Skeletal muscle tissue (tissue), 4 donors: ENCODE results near the gene ZNF732. TPM values are rescaled to one million over a fixed set of nuclear protein-coding genes. Genes with fewer than 3 reads are reported as not detected.
"Not testable (repeated sequence)": the region's sequence is repeated elsewhere in the genome, so short reads cannot be mapped to it uniquely, and the experiment has no call there.

ENCODE experiments used
- H3K27ac ChIP-seq: one replicate; pipeline ENCODE4 v1.7.0; 2013; ENCODE audit warnings: mild to moderate bottlenecking, low read depth, low read length, inconsistent platforms
- H3K27me3 ChIP-seq, 3 donors: one replicate each; pipeline ENCODE4 v1.7.0; 2013; ENCODE audit warnings: low read length in 3 of 3; ENCODE audit not compliant: control insufficient read depth in 3 of 3, insufficient read depth in 3 of 3
- H3K36me3 ChIP-seq, 3 donors: one replicate each; pipeline ENCODE4 v1.7.0; 2013; ENCODE audit warnings: low read length in 3 of 3; ENCODE audit not compliant: control insufficient read depth in 3 of 3, insufficient read depth in 3 of 3
- H3K4me1 ChIP-seq, 3 donors: one replicate each; pipeline ENCODE4 v1.7.0; 2013; ENCODE audit warnings: low read length in 3 of 3, mild to moderate bottlenecking in 3 of 3; ENCODE audit not compliant: control insufficient read depth in 3 of 3, insufficient read depth in 3 of 3
- H3K4me3 ChIP-seq, 3 donors: one replicate each; pipeline ENCODE4 v1.7.0; 2013; ENCODE audit warnings: low read length in 3 of 3
- H3K9ac ChIP-seq, 3 donors: one replicate each; pipeline ENCODE4 v1.7.0; 2013; ENCODE audit warnings: low read length in 3 of 3, mild to moderate bottlenecking in 3 of 3, moderate library complexity in 2 of 3, low read depth in 1 of 3
- H3K9me3 ChIP-seq, 3 donors: one replicate each; pipeline ENCODE4 v1.7.0; 2013; ENCODE audit warnings: low read length in 3 of 3; ENCODE audit not compliant: control insufficient read depth in 3 of 3
- total RNA-seq: library from RNA; depleted of rRNA; stranded (reverse); fragments of >200 nt; gene quantifications from one replicate; pipeline ENCODE4 v1.2.3, GENCODE V29; 2014
- donor health status: Osteomylitis.

The ZNF732 gene
- total RNA-seq, 1 donor from 2014 or later = 1.6 TPM

DNA sequence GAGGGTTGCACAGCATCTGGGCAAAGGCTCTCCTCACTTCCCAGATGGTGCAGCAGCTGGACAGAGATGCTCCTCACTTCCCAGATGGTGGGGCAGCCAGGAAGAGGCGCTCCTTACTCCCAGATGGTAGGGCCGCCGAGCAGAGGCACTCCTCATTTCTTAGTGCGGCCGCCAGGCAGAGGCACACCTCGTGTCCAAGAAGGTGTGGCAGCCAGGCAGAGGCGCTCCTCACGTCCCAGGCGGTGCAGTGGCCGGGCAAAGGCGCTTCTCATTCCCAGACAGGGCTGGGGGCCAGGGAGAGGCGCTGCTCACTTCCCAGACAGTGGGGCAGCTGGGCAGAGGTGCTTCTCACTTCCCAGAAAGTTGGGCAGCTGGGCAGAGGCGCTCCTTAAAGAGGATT is 48.8 kb downstream of the ZNF732 start:
- H3K36me3 ChIP-seq = peaks cover 0 to 1% (median 0%) of the 10 kb centered on the region in 3 donors
- H3K9me3 ChIP-seq = peaks cover 12 to 44% (median 22%) of the 10 kb centered on the region in 3 donors
- H3K27me3 ChIP-seq = no peaks in the 10 kb centered on the region
- H3K4me1 ChIP-seq = no peaks in the 10 kb centered on the region
- no peak overlapping the region for H3K4me3 ChIP-seq
- no peak overlapping the region for H3K27ac ChIP-seq
- no peak overlapping the region for H3K9ac ChIP-seq

DNA sequence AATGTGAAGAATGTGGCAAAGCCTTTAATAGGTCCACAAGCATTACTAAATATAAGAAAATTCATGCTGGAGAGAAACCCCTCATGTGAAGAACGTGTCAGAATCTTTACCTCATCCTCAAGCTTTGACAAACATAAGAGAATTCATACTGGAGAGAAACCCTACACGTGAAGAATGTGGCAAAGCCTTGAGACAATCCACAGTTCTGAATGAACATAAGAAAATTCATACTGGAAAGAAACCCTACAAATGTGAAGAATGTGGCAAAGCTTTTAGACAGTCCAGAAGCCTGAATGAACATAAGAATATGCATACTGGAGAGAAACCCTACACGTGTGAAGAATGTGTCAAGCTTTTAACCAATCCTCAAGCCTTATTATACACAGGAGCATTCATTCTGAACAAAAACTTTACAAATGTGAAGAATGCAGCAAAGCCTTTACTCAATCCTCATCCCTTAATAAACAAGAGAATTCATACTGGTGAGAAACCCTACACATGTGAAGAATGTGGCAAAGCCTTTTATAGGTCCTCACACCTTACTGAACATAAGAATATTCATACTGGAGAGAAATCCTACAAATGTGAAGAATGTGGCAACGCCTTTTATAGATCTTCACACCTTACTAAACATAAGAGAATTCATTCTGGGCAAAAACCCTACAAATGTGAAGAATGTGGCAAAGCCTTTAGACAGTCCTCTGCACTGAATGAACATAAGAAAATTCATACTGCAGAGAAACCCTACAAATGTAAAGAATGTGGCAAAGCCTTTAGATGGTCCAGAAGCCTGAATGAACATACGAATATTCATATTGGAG is 51.1 kb downstream of the ZNF732 start:
- H3K36me3 ChIP-seq = no peaks in the 10 kb centered on the region
- peaks cover 9 to 38% (median 20%) of the 10 kb centered on the region in 3 donors for H3K9me3 ChIP-seq
- H3K27ac ChIP-seq = no peak overlapping the region
- H3K27me3 ChIP-seq = no peaks in the 10 kb centered on the region
- H3K4me1 ChIP-seq = no peaks in the 10 kb centered on the region
- H3K4me3 ChIP-seq = peak overlapping the region in 1 of 3 donors; percentile 34
- no peak overlapping the region for H3K9ac ChIP-seq

DNA sequence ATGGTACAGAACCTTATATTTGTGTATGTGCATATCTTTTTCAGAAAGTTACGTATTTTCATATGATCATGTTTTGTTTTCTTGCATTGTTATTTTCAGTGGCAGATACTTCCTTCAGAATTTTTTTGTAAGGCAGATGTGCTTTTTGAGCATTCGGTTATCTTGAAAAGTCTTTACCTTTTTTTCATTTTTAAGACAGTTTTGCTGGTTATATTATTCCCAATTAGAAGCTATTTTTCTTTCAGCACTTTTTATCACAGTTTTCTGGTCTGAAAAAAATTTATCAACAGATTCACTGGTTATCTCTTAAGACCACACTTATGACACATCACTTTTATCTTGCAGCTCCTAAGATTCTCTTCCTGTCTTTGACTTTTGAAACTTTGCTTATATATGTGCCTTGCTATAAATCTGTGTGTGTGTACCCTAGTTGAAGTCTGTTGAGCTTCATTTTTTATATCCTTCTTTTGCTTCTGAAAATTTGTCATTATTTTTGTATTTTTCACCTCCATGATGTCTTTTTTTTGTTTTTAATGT is 53.1 kb downstream of the ZNF732 start:
- H3K27me3 ChIP-seq = no peaks in the 10 kb centered on the region
- H3K9me3 ChIP-seq = peaks cover 12 to 41% (median 20%) of the 10 kb centered on the region in 3 donors
- no peaks in the 10 kb centered on the region for H3K4me1 ChIP-seq
- H3K9ac ChIP-seq = no peak overlapping the region
- no peaks in the 10 kb centered on the region for H3K36me3 ChIP-seq
- no peak overlapping the region for H3K4me3 ChIP-seq
- H3K27ac ChIP-seq = no peak overlapping the region

DNA sequence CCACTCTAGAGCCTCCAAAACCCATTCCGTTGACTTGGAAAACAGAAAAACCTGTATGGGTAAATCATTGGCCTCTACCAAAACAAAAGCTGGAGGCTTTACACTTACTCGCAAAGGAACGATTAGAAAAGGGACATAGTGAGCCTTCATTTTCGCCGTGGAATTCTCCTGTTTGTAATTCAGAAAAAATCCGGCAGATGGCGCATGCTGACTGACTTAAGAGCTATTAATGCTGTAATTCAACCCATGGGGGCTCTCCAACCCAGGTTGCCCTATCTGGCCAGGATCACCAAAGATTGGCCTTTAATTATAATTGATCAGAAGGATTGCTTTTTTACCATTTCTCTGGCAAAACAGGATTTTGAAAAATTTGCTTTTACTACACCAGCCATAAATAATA is 60.8 kb downstream of the ZNF732 start:
- H3K27me3 ChIP-seq = no peaks in the 10 kb centered on the region
- no peak overlapping the region for H3K27ac ChIP-seq
- no peaks in the 10 kb centered on the region for H3K36me3 ChIP-seq
- no peak overlapping the region for H3K9ac ChIP-seq
- no peak overlapping the region for H3K4me3 ChIP-seq
- H3K9me3 ChIP-seq = peaks cover 0 to 7% (median 3%) of the 10 kb centered on the region in 3 donors
- H3K4me1 ChIP-seq = peaks cover 0 to 6% (median 4%) of the 10 kb centered on the region in 3 donors

DNA sequence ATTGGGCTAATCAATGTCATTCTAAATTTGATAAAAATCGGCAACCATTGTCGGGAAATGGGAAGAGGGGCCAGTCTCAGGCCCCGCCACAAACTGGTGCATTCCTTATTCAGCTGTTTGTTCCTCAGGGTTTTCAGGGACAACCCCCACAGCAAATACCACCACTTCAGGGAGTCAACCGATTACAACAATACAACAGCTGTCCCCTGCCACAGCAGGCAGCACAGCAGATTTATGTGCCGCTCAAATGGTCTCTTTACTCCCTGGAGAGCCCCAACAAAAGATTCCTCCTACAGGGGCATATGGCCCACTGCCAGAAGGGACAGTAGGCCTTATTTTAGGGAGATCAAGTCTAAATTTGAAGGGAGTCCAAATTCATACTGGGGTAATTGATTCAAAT is 61.8 kb downstream of the ZNF732 start:
- Histone ChIP-seq H3K9ac (no peak overlapping the region), H3K36me3 (no peaks in the 10 kb centered on the region), H3K4me1 (peaks cover 0 to 6% (median 4%) of the 10 kb centered on the region in 3 donors), H3K27ac (no peak overlapping the region), H3K4me3 (no peak overlapping the region), H3K9me3 (peaks cover 0 to 1% (median 0%) of the 10 kb centered on the region in 3 donors), H3K27me3 (no peaks in the 10 kb centered on the region)

DNA sequence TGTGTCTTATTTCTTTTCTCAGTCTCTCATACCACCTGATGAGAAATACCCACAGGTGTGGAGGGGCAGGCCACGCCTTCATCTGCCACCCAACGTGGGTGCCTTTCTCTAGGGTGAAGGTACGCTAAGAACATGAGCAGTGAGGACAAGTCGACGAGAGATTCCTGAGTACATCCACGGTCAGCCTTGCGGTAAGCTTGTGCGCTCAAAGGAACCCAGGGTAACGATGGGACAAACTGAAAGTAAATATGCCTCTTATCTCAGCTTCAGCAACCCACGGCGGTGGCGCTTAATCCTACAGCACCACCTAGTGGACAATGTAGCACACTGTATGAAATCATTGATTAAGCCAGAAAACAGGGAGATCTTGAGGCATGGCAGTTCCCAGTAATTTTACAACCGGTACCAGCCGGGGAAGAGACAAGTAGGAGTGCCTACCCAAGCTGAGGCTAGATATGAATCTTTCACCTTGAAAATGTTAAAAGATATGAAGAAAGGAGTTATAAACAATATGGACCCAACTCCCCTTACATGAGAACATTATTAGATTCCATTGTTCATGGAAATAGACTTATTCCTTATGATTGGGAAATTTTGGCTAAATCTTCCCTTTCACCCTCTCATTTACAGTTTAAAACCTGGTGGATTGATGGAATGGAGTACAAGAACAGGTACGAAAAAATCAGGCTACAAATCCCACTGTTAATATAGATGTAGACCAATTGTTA is 63.0 kb downstream of the ZNF732 start:
- peak overlapping the region; percentile 69 to 89 (median 87) for H3K4me3 ChIP-seq
- peak overlapping the region in 1 of 3 donors; percentile 71 for H3K9ac ChIP-seq
- H3K27ac ChIP-seq = no peak overlapping the region
- no peaks in the 10 kb centered on the region for H3K27me3 ChIP-seq
- no peaks in the 10 kb centered on the region for H3K9me3 ChIP-seq
- no peaks in the 10 kb centered on the region for H3K36me3 ChIP-seq
- H3K4me1 ChIP-seq = peaks cover 0 to 6% (median 4%) of the 10 kb centered on the region in 3 donors

DNA sequence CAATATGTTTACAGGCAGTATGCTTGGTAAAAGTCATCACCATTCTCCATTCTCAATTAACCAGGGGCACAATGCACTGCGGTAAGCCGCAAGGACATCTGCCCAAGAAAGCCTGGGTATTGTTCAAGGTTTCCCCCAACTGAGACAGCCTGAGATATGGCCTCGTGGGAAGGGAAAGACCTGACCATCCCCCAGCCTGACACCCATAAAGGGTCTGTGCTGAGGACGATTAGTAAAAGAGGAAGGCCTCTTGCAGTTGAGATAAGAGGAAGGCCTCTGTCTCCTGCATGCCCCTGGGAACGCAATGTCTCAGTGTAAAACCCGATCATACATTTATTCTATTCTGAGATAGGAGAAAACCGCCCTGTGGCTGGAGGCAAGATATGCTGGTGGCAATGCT is 63.9 kb downstream of the ZNF732 start:
- not testable (repeated sequence) for H3K9me3 ChIP-seq, H3K27ac ChIP-seq
- H3K4me3 ChIP-seq = peak overlapping the region in 1 of 3 donors; percentile 89

DNA sequence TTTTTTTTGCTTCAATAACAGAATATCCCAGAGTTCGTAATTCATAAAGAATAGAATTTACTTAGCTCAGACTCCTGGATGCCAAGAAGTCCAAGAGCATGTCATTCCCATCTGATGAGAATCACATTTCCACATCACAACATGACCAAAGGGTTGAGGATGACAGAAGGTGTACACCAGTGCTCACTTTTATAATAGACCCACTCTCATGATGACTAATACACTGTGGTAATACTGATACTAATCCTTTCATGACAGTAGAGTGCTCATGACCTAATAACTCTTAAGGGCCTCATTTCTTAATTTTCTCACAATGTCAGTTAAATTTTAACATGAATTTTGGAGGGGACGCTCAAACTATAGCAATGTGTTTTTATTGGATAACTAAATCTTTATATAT is 69.2 kb downstream of the ZNF732 start:
- H3K4me1 ChIP-seq = no peaks in the 10 kb centered on the region
- H3K36me3 ChIP-seq = no peaks in the 10 kb centered on the region
- no peaks in the 10 kb centered on the region for H3K9me3 ChIP-seq

More for the DNA sequence above, 63.9 kb downstream of the ZNF732 start:
- H3K4me1 ChIP-seq, H3K36me3 ChIP-seq, H3K27me3 ChIP-seq, H3K9ac ChIP-seq: not testable (repeated sequence)

DNA sequence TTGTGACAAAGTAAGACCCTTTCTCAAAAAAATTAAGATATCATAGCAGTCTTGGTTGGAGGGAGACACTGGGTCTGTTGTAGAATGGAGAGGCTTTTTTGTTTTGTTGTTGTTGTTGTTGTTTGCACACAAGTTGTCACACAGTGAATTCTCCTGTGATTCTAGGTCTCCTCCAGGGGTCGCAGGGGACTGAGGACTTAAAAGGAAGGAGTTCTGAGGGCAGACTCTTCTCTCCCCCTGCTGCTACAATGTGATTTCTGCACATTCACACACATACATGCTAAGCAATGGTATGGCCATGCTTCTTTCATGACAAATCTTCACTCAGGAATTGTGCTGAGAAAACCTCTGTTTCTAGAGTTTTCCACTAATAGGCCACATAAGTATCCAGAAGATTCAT is 71.1 kb downstream of the ZNF732 start:
- Histone ChIP-seq H3K27me3 (no peaks in the 10 kb centered on the region), H3K4me3 (no peak overlapping the region), H3K9ac (no peak overlapping the region), H3K9me3 (no peaks in the 10 kb centered on the region), H3K36me3 (no peaks in the 10 kb centered on the region), H3K27ac (no peak overlapping the region), H3K4me1 (no peaks in the 10 kb centered on the region)

More for the DNA sequence above, 69.2 kb downstream of the ZNF732 start:
- Histone ChIP-seq H3K4me3 (no peak overlapping the region), H3K9ac (no peak overlapping the region), H3K27me3 (no peaks in the 10 kb centered on the region), H3K27ac (no peak overlapping the region)
